ENCODE measurements around the gene PLOD3. TPM values are rescaled to one million over a fixed set of nuclear protein-coding genes. Genes with fewer than 3 reads are reported as not detected.

PLOD3 gene
- total and polyA plus RNA-seq, 9 of the 15 experiments (the other 6 are each of a cell fraction or from before 2014, with no cell fraction given) = 2.8 to 101 (median 30.9) TPM

DNA sequence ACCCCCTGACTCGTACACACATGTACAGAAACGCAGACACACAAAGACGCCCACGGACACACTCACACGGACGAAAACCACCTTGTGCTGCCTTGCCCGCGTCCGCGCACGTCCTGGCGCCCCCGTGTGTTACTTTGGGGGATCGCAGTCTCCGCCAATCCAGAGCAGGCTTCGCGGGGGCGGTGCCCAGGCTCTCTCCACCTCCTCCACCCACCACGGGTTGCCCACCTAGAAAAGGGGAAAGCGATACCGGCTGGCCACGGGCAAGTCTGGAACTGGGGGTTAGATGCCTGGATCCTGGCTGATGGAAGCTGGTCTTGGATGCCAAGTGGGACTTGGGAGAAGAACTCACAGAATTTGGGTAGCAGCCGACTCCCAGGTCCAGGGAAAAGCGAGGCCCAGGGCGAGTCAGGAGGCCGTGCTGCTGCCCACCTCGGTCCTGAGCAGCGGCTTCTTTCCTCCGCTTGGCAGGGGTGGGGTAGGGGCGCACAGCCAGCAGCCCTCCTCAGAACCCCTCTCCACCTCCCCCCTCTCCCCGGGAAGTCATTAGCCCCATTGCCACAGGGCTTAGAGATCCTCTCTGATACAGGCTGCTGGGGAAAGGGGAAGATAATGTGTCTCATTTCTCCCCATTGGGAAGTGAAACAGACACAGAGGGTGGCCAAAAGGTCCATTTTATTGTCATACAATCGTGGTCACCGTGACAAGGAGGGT is 47.4 kb downstream of the PLOD3 start (continued):
- TF ChIP-seq, protein P1, sequence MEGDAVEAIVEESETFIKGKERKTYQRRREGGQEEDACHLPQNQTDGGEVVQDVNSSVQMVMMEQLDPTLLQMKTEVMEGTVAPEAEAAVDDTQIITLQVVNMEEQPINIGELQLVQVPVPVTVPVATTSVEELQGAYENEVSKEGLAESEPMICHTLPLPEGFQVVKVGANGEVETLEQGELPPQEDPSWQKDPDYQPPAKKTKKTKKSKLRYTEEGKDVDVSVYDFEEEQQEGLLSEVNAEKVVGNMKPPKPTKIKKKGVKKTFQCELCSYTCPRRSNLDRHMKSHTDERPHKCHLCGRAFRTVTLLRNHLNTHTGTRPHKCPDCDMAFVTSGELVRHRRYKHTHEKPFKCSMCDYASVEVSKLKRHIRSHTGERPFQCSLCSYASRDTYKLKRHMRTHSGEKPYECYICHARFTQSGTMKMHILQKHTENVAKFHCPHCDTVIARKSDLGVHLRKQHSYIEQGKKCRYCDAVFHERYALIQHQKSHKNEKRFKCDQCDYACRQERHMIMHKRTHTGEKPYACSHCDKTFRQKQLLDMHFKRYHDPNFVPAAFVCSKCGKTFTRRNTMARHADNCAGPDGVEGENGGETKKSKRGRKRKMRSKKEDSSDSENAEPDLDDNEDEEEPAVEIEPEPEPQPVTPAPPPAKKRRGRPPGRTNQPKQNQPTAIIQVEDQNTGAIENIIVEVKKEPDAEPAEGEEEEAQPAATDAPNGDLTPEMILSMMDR (IDR thresholded peaks at IDR 0.05 in 2 of 3, conservative IDR thresholded peaks at IDR 0.05 in 1 of 3; ENCODE audit: insufficient read depth in 2 of 3, low read depth in 1 of 3, low read length in 3 of 3) = peak; percentile 89 to 98 (median 94)
- TF ChIP-seq, protein P2, sequence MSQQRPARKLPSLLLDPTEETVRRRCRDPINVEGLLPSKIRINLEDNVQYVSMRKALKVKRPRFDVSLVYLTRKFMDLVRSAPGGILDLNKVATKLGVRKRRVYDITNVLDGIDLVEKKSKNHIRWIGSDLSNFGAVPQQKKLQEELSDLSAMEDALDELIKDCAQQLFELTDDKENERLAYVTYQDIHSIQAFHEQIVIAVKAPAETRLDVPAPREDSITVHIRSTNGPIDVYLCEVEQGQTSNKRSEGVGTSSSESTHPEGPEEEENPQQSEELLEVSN (IDR thresholded peaks at IDR 0.05; ENCODE audit: borderline replicate concordance in 1 of 2, extremely low read depth in 1 of 2, insufficient read depth in 1 of 2, insufficient read length in 1 of 2, low read depth in 1 of 2, low read length in 1 of 2, poor library complexity in 1 of 2, severe bottlenecking in 1 of 2) = peak; percentile 20 to 57
- TF ChIP-seq HLTF (IDR thresholded peaks at IDR 0.05) (peak; percentile 66; the same call in 1 of the 2 replicates), CCAR2 (IDR thresholded peaks at IDR 0.05; ENCODE audit: low read depth, low read length) (no peak), FOXM1 (IDR thresholded peaks at IDR 0.05; ENCODE audit: low read depth) (no peak), FOXM1 (CRISPR knock-in tag; IDR thresholded peaks at IDR 0.05; ENCODE audit: low read depth) (no peak), CC2D1A (IDR thresholded peaks at IDR 0.05) (0 out of 2 replicates have a peak, but pooled peaks have one; percentile 48), ZNF445 (CRISPR knock-in tag; IDR thresholded peaks at IDR 0.05; ENCODE audit: low read depth) (no peak), KLF13 (tag; IDR thresholded peaks at IDR 0.05; ENCODE audit: borderline replicate concordance, low read depth) (peak; percentile 54; the same call in 1 of the 2 replicates), ZSCAN29 (IDR thresholded peaks at IDR 0.05) (no peak), BRCA1 (IDR thresholded peaks at IDR 0.05) (no peak), BRCA1 (CRISPR knock-in tag; IDR thresholded peaks at IDR 0.05) (0 out of 2 replicates have a peak, but pooled peaks have one; percentile 4), TRIM28 (IDR thresholded peaks at IDR 0.05) (no peak), RBFOX2 (IDR thresholded peaks at IDR 0.05; ENCODE audit: low read depth, low read length) (0 out of 2 replicates have a peak, but pooled peaks have one; percentile 38), EGR1 (conservative IDR thresholded peaks at IDR 0.05) (peak; percentile 100), KAT2B (IDR thresholded peaks at IDR 0.05; ENCODE audit: low read depth, low read length) (no peak), TBL1XR1 (IDR thresholded peaks at IDR 0.05; ENCODE audit: low read length in 2 of 2) (0 out of 4 replicates have a peak, but pooled peaks of 1 of the 2 experiments have one; percentile 16), PRPF4 (IDR thresholded peaks at IDR 0.05; ENCODE audit: insufficient read depth, low read depth, low read length, poor library complexity, severe bottlenecking) (no peak), ZNF384 (IDR thresholded peaks at IDR 0.05; ENCODE audit: low read depth, low read length) (peak; percentile 40; the same call in 1 of the 2 replicates), TEAD1 (CRISPR knock-in tag; IDR thresholded peaks at IDR 0.05) (0 out of 4 replicates have a peak, but pooled peaks of 1 of the 2 experiments have one; percentile 17), TAF1 (IDR thresholded peaks at IDR 0.05; ENCODE audit: control insufficient read depth, extremely low read depth, insufficient read depth, low read length, severe bottlenecking) (no peak)

Data from K562 (cell line).